HPDE6-E6E7 (cell line): Measurements from ENCODE around the gene COL3A1.

ENCODE experiments used
- DNase-seq: peaks from one replicate; pipeline ENCODE4 v3.0.0; 2011; ENCODE audit warnings: missing footprints; ENCODE audit errors: extremely low spot score

Gene COL3A1

DNA sequence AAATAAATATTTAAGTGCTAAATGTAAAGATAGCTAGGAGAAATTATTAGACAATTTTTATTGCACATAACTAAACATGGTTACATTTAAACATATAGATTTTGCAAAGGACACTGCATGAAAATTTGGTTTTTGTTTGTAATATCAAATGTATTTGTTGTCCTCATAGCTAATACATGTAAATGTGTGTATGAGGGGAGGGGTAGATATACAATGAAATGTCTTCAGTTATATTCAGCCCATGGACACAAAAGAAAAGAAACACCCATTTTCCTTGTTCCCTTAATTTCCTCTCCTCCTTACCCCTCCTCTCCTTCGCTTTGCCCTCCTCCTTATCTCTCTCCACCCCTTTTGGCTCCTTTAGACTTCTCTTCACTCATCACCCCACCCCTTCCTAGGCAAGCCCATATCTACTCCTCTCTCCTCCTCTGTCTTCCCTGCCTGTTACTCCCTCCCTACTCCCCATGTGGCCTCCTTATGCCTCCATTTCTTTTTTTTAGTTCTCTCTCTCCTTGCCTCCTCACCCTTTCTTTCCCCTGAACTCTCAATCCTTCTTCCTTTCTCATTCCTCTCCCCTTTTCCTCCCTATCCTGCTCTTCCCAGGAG lies 1.4 kb downstream of the COL3A1 start:
- DNase-seq = no peak

- no peak for DNase-seq
Measured at GRCh38 chr2:188976545-188977268, 2.5 kb downstream of the COL3A1 start.

DNA sequence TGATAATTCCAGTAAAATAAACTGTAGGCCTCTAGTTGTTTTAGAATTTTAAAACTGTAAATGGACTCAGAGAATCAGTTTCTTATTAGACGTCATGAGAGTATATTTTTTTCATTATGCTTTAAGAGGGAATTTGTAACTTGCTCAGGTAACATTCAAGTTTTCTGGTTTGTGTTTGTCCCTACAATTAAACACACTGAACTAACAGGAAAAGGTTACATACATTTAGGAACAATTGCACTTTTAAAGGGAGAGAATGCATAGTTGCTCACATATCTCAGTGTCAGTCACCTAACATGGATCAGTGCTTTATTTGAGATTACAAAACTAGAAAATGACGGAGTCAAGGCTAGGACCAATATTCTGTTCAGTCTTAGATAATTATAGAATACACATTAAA lies 3.1 kb downstream of the COL3A1 start:
- DNase-seq = no peak

DNA sequence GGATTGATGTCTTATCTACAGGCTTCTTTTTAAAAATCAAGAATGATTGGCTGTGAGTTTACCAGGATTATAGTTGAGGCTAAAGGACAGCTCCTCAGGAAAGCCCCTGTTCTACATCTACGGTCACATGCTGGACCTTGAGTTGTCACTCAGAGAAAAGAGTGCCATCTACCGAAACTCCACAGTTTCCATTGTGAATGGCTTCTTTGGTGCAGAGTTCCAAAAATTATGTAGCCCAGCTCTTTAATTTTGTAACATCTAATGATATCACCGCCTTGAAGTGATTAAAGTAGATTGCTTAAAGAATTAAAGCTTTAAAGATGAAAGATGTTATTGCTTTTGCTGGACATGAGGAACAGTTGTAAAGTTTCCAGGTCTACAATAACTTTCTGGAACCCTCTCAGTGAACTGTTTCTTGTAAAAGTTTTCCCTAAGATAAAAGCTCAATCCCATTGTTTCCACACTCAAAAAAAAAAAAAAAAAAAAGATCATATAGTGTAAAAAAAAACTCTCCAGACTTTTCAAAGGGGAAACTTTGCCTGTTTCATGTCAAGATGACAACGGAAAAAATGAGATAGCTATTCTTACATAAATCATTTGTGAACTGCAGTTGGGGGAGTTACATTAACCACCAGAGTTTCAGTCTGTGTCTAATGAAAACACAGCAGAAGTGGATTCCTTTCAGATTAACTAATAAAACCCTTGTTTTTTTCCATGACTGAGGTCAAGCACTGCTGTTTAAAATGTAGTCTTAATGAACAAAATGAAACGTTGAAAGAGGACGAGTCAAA lies 4.3 kb downstream of the COL3A1 start:
- no peak for DNase-seq

DNA sequence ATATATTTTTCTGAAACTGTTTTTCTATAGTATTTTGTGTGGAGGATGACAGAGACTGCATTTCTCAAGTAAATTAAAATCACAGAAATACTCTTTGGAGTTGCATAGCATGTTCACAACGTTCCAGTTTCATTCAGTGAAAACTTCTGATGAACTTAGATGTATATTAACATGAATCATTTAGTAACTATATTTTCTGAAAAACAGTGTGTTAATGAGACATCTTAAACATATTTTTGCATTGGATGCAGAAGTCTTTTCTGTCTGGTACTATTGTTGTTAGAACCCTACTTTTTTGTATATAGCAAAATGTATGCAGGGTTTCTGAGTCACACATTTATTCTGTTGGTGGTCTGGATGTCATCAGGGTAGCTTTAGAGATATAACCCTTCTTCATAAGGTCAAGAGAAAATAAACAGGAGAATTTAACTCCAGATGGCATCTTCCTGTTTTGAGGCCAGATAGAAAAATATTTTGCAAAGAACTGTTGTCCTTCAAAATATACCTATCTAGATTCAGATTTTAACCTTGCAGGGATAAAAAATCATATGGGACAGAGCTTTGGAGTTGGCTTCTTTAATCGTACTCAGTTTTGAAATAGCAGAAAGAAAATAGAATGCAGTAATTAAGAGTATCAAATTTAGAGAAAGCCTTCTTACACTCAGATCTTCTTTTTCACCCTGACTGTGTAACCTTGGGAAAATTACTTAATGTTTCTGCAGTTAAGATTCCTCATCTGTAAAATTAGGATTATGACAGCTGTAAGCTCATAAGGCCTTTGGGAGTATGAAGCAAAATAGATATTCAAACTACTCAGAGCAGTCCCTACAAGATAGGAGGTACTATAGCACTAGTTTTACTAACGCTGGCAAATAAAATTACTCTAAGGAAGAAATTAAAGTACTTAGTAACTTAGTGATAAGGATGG lies 5.3 kb downstream of the COL3A1 start:
- DNase-seq = no peak

- DNase-seq = no peak
Measured at GRCh38 chr2:188983427-188984064, 9.4 kb downstream of the COL3A1 start.

DNA sequence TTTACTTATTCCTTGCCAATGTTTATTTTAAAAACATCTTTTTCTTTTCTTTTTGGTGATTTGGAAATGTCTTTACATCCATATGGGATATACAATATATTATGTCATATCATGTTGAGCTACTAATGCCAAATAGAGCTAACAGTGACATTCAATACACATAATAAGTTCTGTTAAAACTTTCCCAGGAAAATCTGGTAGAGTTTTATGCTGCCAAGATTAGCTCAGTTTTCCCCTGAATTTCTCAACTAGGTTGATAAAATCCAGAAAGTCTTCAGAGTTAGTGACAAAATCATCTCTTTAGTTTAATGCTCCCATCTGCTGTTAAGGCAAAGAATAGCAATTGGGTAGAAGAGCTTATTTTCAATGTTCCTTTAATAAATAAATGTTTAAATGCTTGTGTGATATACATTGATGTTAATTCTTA lies 9.9 kb downstream of the COL3A1 start:
- no peak for DNase-seq

- DNase-seq = no peak
Measured at GRCh38 chr2:188984680-188985079, 10.5 kb downstream of the COL3A1 start.

- no peak for DNase-seq
Measured at GRCh38 chr2:188986839-188987238, 12.7 kb downstream of the COL3A1 start.

DNA sequence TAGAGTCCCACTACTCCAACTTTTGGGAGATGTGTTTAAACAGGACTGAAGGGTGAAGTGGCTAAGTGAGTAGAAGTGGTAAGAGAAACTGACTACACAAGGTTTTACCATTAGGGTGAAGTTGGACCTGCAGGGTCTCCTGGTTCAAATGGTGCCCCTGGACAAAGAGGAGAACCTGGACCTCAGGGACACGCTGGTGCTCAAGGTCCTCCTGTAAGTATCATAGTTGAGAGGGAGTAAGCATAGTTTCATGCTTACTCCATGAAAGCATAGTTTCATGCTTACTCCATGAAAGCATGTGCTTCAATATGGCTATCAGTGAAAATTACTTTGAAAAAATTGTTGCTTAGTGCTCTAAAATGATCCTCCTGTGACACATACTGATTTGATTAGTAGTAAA lies 19.1 kb downstream of the COL3A1 start:
- no peak for DNase-seq

- no peak for DNase-seq
Measured at GRCh38 chr2:188997263-188997662, 23.1 kb downstream of the COL3A1 start.

DNA sequence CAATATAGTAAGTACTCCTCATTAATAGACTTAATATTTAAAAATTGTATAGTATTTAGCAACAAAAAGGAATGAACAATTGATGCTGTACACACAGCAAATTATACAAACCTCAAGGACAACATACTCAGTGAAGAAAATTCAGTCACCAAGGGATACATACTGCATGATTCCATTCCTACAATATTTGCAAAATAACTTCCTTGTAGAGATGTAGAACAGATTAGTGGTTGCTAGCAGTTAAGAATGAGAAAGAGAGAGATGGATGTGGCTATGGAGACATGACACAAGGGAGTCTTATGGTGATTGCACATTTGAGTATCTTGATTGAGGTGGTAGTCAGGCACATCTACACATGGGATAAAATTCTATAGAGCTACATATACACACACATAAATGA lies 26.0 kb downstream of the COL3A1 start:
- DNase-seq = no peak

DNA sequence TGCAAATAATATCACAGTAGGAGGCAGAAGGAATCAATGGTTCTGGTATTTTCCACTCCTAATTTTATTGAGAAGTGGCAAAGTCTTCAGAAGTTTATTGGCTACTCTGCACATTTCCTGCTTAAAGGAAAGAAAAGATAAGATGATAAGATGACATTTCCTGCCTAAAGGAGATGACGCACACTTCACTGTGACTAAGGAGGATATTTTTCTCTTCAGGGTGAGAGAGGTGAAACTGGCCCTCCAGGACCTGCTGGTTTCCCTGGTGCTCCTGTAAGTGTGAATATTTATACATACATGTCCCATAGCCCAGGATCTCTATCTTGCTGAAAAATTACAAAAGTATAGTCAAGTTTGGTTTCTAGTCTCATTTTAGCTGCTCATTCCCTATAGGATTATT lies 27.9 kb downstream of the COL3A1 start:
- peak; percentile 45 for DNase-seq

DNA sequence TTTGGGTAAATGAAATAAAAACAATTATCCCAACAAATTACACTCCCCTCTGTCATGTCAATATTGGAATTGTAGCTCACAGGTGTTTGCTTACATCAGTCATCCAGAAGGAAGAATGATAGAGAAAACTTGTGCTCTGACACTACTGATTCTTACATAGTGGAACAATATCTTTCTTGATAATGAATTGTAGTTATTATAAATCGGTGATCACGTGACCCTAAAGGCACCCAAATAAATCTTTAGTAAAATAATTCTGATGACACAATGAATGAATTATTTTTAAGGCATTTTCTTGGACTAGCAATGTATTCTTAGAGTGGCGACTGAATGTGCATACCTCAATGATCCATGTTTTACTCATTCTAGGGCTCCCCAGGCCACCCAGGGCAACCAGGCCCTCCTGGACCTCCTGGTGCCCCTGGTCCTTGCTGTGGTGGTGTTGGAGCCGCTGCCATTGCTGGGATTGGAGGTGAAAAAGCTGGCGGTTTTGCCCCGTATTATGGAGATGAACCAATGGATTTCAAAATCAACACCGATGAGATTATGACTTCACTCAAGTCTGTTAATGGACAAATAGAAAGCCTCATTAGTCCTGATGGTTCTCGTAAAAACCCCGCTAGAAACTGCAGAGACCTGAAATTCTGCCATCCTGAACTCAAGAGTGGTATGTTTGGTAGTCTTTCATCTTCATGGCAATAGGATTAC lies 34.5 kb downstream of the COL3A1 start:
- DNase-seq = no peak

GRCh38 chr2:189010536-189010935 lies 36.4 kb downstream of the COL3A1 start:
- DNase-seq = no peak

DNA sequence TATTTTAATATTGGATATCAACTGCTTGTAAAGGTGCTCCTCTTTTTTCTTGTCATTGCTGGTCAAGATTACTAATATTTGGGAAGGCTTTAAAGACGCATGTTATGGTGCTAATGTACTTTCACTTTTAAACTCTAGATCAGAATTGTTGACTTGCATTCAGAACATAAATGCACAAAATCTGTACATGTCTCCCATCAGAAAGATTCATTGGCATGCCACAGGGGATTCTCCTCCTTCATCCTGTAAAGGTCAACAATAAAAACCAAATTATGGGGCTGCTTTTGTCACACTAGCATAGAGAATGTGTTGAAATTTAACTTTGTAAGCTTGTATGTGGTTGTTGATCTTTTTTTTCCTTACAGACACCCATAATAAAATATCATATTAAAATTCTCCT lies 38.2 kb downstream of the COL3A1 start:
- no peak for DNase-seq

DNA sequence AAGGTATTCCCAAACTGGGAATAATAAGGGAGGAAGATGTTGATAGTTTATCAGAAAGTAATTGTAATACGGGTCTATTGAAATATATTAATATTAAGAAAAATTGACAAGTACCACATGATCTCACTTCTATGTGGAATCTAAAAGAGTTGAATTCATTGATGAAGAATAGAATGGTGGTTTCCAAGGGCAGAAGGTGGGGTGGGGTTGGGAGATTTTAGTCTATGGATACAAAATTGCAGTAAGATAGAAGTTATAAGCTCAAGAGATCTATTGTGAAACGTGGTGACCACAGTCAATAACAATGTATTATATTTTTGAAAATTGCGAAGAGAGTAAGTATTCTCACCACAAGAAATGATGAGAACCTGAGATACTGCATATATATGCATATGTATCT lies 38.9 kb downstream of the COL3A1 start:
- no peak for DNase-seq

DNA sequence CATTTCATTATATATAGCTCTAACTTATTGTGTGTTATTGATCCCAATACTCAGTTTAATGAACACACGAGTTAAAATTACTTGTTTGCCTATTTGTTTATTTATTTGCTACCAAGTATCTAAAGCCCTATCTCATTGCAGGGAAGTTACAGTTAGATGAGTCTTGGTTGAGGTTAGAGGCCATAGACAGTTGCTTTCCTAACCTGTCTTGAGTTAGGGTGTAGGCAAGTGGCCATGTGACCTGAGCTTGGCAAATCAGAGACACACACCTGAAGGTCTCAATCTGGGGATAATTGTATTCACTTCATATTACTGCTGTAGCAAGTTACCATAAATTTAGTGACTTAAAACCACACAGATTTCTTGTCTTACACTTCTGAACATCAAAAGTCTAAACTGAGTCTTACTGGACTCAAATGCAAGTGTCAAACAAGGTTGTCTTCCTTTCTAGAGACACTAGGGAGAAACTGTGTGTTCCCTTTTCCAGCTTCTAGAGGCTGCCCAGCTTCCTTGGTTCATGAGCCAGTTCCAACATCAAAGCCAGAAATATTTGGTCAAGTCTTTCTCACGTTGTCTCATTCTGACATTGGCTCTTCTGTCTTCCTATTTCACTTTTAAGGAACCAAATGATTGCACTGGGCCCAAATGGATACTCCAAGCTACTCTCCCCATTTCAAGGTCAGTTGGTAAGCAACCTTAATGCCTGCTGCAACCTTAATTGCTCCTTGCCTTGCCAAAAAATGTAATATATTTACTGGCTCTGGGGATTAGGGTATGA lies 39.7 kb downstream of the COL3A1 start:
- DNase-seq = no peak

DNA sequence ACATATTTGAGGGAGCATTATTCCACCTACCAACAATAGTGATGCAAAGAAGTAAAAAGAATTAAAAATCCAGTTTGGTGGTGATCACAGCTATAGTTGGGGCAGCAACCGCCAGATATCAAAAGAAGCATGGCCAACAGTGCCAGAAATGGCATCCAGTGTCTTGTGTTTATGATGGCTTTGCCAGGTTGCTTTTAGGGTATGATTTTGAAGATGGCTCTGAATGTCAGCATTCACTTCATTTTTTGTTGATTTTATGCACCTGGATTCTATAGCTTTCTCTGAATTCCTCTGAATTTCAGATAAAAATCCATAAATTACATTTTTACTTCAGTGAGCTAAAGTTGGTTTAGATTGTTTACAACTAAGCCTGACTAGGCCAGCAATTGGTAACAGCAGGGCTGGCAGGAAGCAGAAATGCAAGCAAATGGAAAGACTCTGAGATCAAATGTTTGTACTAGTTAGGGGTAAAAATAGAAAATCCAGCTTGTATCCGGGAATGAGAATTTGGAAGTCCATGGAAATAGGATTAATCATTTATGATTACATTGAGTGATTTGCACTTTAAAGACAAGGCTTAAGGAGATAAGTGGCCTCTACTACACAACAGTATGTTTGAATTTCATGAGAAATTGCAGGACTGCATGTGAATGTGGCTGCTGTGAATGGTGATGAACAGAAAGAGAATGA lies 40.4 kb downstream of the COL3A1 start:
- DNase-seq = no peak
